Measurements from ENCODE around the gene VWA1.

- TF ChIP-seq ZNF274 (IDR thresholded peaks at IDR 0.05; ENCODE audit: low read depth, low read length): no peak
- TF ChIP-seq SUZ12 (IDR thresholded peaks at IDR 0.05; ENCODE audit: extremely low read depth, insufficient read depth, insufficient read length): no peak
- no peak for TF ChIP-seq YY1 (IDR thresholded peaks at IDR 0.05; ENCODE audit: insufficient read depth, insufficient read length)
Observed at GRCh38 chr1:1395166-1395565, 40.3 kb upstream of the VWA1 start.

All from NT2/D1 (cell line).